ENCODE results near the gene KLHL10. TPM values are rescaled to one million over a fixed set of nuclear protein-coding genes. Genes with fewer than 3 reads are reported as not detected.
A peak's percentile ranks its signal among the peaks of the same experiment; 100 is the strongest.

Gene KLHL10
- total and polyA plus RNA-seq, 2 of the 13 experiments (the other 11 are each of a cell fraction or from before 2014, with no cell fraction given): 0.04 to 0.08 TPM

DNA sequence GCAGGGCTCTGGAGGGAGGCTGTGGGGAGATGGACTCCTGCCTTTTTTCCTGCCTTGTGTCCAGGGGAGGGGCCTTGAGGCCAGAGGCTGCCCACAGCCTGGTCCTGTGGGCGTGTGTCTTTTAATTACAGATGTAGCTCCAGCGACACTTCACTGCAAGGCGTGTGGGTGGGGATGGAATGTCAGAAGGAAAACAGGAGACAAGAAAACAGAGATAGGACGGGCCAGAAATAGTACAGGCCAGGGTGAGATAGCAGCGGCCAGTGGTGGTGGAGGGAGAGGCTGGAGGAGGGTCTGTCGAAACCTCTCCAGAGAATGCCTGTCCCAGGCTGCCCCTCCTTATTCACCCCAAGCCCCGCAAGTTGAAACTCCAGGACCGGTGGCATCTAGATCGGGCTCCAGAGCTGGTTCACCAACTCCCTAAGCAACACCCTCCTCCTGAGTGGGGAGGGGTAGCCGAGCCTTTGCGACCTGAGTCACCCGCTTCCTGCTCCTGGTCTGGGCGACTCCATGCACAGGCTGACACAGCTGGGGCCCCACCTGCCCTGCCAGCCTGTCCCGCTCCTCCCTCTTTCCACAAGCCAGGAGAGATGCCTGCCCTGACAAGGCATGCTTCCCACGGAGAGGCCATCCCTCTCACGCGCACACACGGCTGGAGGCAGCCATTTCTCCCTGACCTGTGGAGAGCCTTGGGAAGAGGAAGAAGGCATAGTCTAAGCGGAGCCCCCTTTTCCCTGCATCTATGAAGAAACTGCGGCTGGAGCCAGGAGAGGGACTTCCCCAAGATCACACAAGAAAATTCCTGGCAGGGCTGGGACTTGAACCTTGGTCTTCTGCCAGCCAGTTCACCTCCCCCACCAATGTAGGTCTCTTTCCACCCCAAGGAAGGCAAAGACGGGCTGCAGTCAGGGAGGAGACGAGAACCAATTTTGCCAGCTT, 44.5 kb upstream of the KLHL10 start (continued):
- TF ChIP-seq ERF (CRISPR knock-in tag; IDR thresholded peaks at IDR 0.05) (peak; percentile 20; the same call in 1 of the 2 replicates), AGO2 (optimal IDR thresholded peaks at IDR 0.05; ENCODE audit: low read depth, low read length) (no peak), TEAD3 (CRISPR knock-in tag; optimal IDR thresholded peaks at IDR 0.05; ENCODE audit: borderline replicate concordance) (peak; percentile 38), IKZF4 (CRISPR knock-in tag; IDR thresholded peaks at IDR 0.05; ENCODE audit: borderline replicate concordance, low read depth, not compliant biosample characterization) (no peak), NKX3-1 (CRISPR knock-in tag; IDR thresholded peaks at IDR 0.05) (no peak), ZNF382 (CRISPR knock-in tag; IDR thresholded peaks at IDR 0.05; ENCODE audit: borderline replicate concordance) (no peak), ZNF451 (CRISPR knock-in tag; IDR thresholded peaks at IDR 0.05) (peak; percentile 50; the same call in 1 of the 2 replicates), LCORL (IDR thresholded peaks at IDR 0.05) (no peak), LCORL (CRISPR knock-in tag; IDR thresholded peaks at IDR 0.05) (peak; percentile 56; the same call in 1 of the 2 replicates), FOSL1 (CRISPR knock-in tag; IDR thresholded peaks at IDR 0.05; ENCODE audit: borderline replicate concordance) (no peak), ZNF234 (CRISPR knock-in tag; conservative IDR thresholded peaks at IDR 0.05) (no peak), FOXO1 (CRISPR knock-in tag; IDR thresholded peaks at IDR 0.05) (0 out of 2 replicates have a peak, but pooled peaks have one; percentile 14), PITX1 (CRISPR knock-in tag; IDR thresholded peaks at IDR 0.05) (no peak), ZNF703 (CRISPR knock-in tag; IDR thresholded peaks at IDR 0.05; ENCODE audit: borderline replicate concordance) (no peak), ZMYM3 (CRISPR knock-in tag; IDR thresholded peaks at IDR 0.05) (peak; percentile 29), MEF2D (CRISPR knock-in tag; IDR thresholded peaks at IDR 0.05) (no peak), NR2C2 (CRISPR knock-in tag; IDR thresholded peaks at IDR 0.05; ENCODE audit: borderline replicate concordance) (no peak), ZNF709 (CRISPR knock-in tag; IDR thresholded peaks at IDR 0.05) (no peak), SALL1 (CRISPR knock-in tag; IDR thresholded peaks at IDR 0.05) (peak; percentile 46; the same call in 1 of the 2 replicates)
- TF ChIP-seq, protein P1, sequence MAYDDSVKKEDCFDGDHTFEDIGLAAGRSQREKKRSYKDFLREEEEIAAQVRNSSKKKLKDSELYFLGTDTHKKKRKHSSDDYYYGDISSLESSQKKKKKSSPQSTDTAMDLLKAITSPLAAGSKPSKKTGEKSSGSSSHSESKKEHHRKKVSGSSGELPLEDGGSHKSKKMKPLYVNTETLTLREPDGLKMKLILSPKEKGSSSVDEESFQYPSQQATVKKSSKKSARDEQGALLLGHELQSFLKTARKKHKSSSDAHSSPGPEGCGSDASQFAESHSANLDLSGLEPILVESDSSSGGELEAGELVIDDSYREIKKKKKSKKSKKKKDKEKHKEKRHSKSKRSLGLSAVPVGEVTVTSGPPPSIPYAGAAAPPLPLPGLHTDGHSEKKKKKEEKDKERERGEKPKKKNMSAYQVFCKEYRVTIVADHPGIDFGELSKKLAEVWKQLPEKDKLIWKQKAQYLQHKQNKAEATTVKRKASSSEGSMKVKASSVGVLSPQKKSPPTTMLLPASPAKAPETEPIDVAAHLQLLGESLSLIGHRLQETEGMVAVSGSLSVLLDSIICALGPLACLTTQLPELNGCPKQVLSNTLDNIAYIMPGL (CRISPR knock-in tag; IDR thresholded peaks at IDR 0.05; ENCODE audit: borderline replicate concordance in 1 of 2, low read depth in 1 of 2): peak; percentile 24 to 33; a peak in 1 of 4 replicates
- TF ChIP-seq, protein P2, sequence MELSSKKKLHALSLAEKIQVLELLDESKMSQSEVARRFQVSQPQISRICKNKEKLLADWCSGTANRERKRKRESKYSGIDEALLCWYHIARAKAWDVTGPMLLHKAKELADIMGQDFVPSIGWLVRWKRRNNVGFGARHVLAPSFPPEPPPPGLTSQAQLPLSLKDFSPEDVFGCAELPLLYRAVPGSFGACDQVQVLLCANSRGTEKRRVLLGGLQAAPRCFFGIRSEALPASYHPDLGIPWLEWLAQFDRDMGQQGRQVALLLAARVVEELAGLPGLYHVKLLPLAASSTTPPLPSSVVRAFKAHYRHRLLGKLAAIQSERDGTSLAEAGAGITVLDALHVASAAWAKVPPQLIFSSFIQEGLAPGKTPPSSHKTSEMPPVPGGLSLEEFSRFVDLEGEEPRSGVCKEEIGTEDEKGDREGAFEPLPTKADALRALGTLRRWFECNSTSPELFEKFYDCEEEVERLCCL (CRISPR knock-in tag; IDR thresholded peaks at IDR 0.05; ENCODE audit: borderline replicate concordance): no peak
- TF ChIP-seq, protein P3, sequence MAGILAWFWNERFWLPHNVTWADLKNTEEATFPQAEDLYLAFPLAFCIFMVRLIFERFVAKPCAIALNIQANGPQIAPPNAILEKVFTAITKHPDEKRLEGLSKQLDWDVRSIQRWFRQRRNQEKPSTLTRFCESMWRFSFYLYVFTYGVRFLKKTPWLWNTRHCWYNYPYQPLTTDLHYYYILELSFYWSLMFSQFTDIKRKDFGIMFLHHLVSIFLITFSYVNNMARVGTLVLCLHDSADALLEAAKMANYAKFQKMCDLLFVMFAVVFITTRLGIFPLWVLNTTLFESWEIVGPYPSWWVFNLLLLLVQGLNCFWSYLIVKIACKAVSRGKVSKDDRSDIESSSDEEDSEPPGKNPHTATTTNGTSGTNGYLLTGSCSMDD (CRISPR knock-in tag; IDR thresholded peaks at IDR 0.05): no peak
- TF ChIP-seq, protein P4, sequence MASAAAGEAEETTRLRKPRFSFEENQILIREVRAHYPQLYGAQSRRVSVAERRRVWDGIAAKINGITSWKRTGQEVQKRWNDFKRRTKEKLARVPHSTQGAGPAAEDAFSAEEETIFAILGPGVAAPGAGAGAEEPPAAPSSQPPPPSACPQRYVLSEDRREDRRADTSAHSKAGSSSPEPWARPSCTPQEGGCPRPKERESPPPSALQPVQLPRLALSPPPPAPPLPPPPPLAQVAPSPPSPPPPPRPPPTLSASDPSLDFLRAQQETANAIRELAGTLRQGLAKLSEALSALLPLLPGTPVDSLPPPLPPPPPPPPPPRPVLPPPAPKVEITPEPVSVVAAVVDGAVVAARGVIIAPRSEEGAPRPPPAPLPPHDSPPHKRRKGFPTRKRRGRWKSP (CRISPR knock-in tag; IDR thresholded peaks at IDR 0.05): peak; percentile 27; the same call in 1 of the 2 replicates
